ENCODE data around the gene FAM193A.
"Not testable (repeated sequence)": the region's sequence is repeated elsewhere in the genome, so short reads cannot be mapped to it uniquely, and the experiment has no call there.

The FAM193A gene

DNA sequence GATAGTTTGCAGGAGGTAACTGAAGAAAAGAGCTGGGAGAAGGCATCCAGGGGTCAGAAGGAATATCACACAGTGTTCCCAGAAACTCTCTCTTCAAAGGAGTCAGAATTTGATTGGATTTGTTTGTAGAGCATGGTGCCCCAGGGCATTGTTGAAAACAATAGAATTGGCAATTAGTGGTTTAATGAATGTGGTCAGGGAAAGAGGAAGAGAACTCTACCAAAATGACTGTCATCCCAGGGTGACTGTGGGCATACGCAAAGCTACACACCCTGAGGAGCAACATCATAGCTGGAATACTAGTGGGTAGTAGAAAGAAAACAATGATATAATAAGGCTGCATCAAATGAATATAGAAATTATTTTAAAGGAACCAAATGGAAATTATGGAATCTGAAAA is 198.2 kb downstream of the FAM193A start:
- WGBS, 2 experiments (ENCODE audit: insufficient coverage in 2 of 2) = 100% methylated on average over 1 of the region's 1 CpG; no CpG with 5 or more reads in 1 of the 2 experiments
- H3K4me1 ChIP-seq (ENCODE audit: control insufficient read depth, insufficient read depth, low read length, poor library complexity, severe bottlenecking) = no peaks in the 10 kb centered on the region
- H3K4me3 ChIP-seq (ENCODE audit: extremely low read depth, insufficient read depth, low read length, poor library complexity, severe bottlenecking) = no peak overlapping the region
- H3K27ac ChIP-seq (ENCODE audit: low read depth, low read length, severe bottlenecking) = no peak overlapping the region
- peaks cover 43% of the 10 kb centered on the region for H3K36me3 ChIP-seq (ENCODE audit: control insufficient read depth, insufficient read depth, low read length)
- H3K9me3 ChIP-seq (ENCODE audit: control insufficient read depth, low read length) = peaks cover 11% of the 10 kb centered on the region

DNA sequence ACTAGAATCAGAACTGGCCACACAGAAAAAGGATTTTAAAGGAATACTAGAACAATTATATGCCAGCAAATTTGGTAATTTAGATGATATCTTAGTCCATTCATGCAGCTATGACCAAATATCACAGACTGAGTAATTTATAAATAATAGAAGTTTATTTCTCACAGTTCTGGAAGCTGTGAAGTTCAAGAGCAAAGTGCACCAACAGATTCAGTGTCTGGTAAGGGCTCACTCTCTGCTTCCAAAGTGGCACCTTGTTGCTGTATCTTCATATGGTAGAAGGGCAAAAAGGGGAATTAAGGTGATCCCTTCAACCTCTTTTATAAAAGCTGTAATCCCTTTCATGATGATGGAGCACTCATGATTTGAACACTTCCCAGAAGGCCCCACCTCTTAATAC is 199.4 kb downstream of the FAM193A start:
- Histone ChIP-seq H3K4me1 (ENCODE audit: control insufficient read depth, insufficient read depth, low read length, poor library complexity, severe bottlenecking) (no peaks in the 10 kb centered on the region), H3K4me3 (ENCODE audit: extremely low read depth, insufficient read depth, low read length, poor library complexity, severe bottlenecking) (no peak overlapping the region), H3K9me3 (ENCODE audit: control insufficient read depth, low read length) (peaks cover 11% of the 10 kb centered on the region), H3K27ac (ENCODE audit: low read depth, low read length, severe bottlenecking) (no peak overlapping the region), H3K36me3 (ENCODE audit: control insufficient read depth, insufficient read depth, low read length) (peaks cover 39% of the 10 kb centered on the region)

DNA sequence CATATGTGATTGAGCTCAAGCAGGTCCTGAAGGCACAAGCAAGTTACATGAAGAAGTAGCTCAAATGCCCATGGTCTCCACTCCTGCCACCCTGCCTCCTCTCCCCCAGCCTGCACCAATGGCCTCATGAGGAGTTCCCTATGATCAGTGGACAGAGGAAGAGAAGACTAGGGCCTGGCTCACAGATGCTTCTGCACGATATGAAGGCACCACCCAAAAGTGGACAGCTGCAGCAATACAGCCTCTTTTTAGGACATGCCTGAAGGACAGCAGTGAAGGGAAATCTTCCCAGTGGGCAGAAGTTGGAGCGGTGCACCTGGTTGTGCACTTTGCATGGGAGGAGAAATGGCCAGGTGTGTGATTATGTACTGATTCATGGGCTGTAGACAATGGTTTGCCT is 201.8 kb downstream of the FAM193A start:
- Histone ChIP-seq H3K9me3 (ENCODE audit: control insufficient read depth, low read length) (peaks cover 11% of the 10 kb centered on the region), H3K36me3 (ENCODE audit: control insufficient read depth, insufficient read depth, low read length) (peaks cover 39% of the 10 kb centered on the region)
- WGBS, 2 experiments (ENCODE audit: insufficient coverage in 2 of 2) = 93 to 100% methylated on average over 2 of the region's 2 CpGs
- H3K27ac ChIP-seq (ENCODE audit: low read depth, low read length, severe bottlenecking); H3K4me1 ChIP-seq (ENCODE audit: control insufficient read depth, insufficient read depth, low read length, poor library complexity, severe bottlenecking); H3K4me3 ChIP-seq (ENCODE audit: extremely low read depth, insufficient read depth, low read length, poor library complexity, severe bottlenecking): not testable (repeated sequence)

DNA sequence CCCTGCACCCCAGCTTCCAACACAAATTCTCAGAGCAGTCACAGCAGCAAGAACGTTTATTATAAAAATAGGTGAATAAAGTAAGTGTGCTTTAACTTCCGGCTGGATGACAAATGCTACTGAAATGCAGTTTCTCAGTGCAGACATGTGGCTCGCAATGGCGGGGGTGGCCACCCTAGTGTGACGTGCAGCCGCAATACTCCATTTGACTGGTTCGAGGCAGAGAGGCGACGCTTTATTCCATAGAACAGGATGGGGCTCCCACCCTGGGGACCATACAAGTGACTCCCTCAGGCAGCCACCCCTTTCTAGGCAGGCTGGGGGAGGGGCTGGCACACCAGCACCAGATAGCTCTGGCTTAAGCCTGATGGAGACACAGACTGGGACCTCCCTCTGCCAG is 205.2 kb downstream of the FAM193A start:
- peaks cover 4% of the 10 kb centered on the region for H3K9me3 ChIP-seq (ENCODE audit: control insufficient read depth, low read length)
- no peak overlapping the region for H3K27ac ChIP-seq (ENCODE audit: low read depth, low read length, severe bottlenecking)
- H3K4me3 ChIP-seq (ENCODE audit: extremely low read depth, insufficient read depth, low read length, poor library complexity, severe bottlenecking) = no peak overlapping the region
- WGBS, 2 experiments (ENCODE audit: insufficient coverage in 2 of 2) = 97 to 98% methylated on average over 4 to 8 of the region's 9 CpGs
- peaks cover 26% of the 10 kb centered on the region for H3K4me1 ChIP-seq (ENCODE audit: control insufficient read depth, insufficient read depth, low read length, poor library complexity, severe bottlenecking)
- H3K36me3 ChIP-seq (ENCODE audit: control insufficient read depth, insufficient read depth, low read length) = peaks cover 62% of the 10 kb centered on the region

DNA sequence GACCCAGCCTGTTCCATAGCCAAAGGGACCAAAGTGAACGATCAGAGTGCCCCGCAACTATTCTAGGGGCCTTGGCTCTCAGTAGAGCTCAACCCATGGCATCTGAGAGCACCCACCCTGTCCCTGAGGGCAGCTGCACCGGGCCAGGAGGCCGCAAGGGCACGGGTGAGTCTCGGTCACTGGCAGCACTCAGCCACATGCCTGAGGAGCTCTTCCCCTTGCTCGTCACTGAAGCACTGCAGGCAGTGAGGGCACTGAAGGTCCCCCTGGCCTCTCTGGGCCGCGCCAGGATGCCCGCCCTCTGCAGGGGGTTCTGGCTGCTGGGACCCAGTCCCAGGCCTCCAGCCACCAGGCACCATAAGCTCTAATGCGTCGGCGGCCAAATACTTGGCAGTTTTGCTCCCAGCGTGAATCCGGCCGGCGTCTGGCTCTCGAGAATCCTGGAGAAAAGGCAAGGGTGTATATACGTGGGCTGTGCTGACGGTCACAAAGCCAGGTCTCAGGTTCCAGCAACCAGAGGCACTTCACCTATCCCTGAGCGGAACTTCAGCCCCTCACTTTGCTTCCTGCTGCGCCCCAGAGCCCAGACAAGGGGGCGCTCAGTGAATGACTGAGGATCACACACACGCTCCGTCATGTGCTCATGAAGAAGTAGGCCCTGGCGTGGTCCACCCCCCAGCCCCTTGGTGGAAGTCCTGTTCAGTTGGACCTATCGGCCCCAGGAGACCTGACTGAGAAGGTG is 205.8 kb downstream of the FAM193A start:
- Histone ChIP-seq H3K9me3 (ENCODE audit: control insufficient read depth, low read length) (no peaks in the 10 kb centered on the region), H3K36me3 (ENCODE audit: control insufficient read depth, insufficient read depth, low read length) (peaks cover 68% of the 10 kb centered on the region), H3K27ac (ENCODE audit: low read depth, low read length, severe bottlenecking) (no peak overlapping the region), H3K4me3 (ENCODE audit: extremely low read depth, insufficient read depth, low read length, poor library complexity, severe bottlenecking) (no peak overlapping the region), H3K4me1 (ENCODE audit: control insufficient read depth, insufficient read depth, low read length, poor library complexity, severe bottlenecking) (peaks cover 32% of the 10 kb centered on the region)
- 93 to 94% methylated on average over 20 to 27 of the region's 27 CpGs for WGBS, 2 experiments (ENCODE audit: insufficient coverage in 2 of 2)

DNA sequence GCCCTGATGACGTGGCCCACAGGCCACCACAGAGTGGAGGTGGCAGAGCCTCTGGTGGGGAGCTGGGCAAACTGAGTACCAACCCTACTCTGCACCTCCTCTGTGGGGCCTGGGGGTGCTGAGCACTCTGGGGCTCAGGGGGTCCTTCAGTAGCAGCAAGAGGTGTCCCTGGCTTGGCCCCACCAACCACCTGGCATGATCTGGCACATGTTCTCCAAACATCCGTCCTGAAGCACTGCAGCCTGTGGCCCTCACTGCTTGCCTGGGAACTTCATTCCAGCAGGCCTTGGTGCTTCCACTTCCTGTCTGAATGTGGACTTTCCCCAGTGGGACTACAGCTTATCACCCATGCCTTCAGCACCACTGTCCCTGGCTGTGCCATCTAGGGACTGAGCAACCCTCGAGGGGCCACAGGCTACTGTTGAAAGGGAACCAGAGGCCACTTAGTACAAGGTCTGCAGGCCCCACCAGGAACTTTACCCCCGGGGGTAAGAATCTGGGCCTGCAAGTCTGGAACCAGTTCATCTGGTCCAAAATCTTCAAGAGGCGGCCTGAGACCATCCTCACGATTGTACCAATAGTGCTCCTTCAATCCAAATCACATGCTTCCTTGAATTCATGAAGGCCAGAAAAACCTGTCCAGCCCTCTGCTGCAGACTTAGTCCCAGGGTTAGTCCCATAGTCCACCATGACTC is 206.5 kb downstream of the FAM193A start:
- H3K9me3 ChIP-seq (ENCODE audit: control insufficient read depth, low read length) = no peaks in the 10 kb centered on the region
- H3K4me3 ChIP-seq (ENCODE audit: extremely low read depth, insufficient read depth, low read length, poor library complexity, severe bottlenecking) = no peak overlapping the region
- peaks cover 75% of the 10 kb centered on the region for H3K36me3 ChIP-seq (ENCODE audit: control insufficient read depth, insufficient read depth, low read length)
- 94 to 95% methylated on average over 5 to 6 of the region's 6 CpGs for WGBS, 2 experiments (ENCODE audit: insufficient coverage in 2 of 2)
- H3K27ac ChIP-seq (ENCODE audit: low read depth, low read length, severe bottlenecking) = no peak overlapping the region
- H3K4me1 ChIP-seq (ENCODE audit: control insufficient read depth, insufficient read depth, low read length, poor library complexity, severe bottlenecking) = peaks cover 40% of the 10 kb centered on the region

DNA sequence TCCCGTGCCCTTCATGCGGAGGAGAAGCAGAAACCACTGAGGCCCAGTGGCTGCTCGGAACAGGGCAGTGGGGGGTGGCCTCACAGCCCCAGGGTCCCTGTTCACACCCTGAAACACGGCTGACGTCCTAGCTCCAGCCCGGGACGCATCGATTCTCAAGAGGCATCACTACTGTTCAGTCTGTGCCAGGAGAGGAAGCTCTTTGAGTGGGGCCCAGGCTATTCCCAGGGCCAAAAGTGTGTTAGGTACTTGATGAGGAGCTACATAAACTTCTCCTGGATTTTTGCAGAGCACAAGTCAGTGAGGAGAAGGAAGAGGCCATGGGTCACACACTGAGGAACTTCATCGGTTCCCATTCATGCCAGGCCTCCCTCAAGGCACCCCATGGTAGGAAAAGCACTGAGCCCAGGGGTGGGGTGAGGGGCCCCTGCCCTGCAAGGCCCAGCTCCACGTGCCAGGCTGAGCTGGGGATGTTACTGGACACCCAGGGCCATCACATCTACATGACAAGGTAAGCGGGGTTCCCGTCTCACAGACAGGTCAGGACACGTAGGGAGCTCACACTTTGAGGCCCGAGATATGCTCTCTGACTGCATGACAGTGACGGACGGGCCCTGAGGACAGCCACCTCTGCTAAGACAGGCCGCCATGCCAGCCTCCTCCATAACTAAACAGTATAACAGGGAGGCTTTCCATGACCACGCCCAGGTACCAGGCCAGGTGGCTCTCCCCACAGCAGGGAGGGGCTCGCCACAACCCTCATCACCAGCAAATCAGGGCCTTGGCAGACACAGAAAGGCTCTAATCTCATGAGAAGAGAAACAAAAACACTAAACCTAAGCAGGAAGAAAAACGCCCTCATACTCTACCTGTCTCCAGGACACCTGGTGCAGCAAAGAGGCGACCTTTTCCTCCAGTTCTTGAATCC is 207.3 kb downstream of the FAM193A start:
- Histone ChIP-seq H3K4me3 (ENCODE audit: extremely low read depth, insufficient read depth, low read length, poor library complexity, severe bottlenecking) (no peak overlapping the region), H3K27ac (ENCODE audit: low read depth, low read length, severe bottlenecking) (no peak overlapping the region), H3K4me1 (ENCODE audit: control insufficient read depth, insufficient read depth, low read length, poor library complexity, severe bottlenecking) (peaks cover 42% of the 10 kb centered on the region), H3K36me3 (ENCODE audit: control insufficient read depth, insufficient read depth, low read length) (peaks cover 75% of the 10 kb centered on the region), H3K9me3 (ENCODE audit: control insufficient read depth, low read length) (no peaks in the 10 kb centered on the region)
- WGBS, 2 experiments (ENCODE audit: insufficient coverage in 2 of 2) = 93 to 94% methylated on average over 17 to 21 of the region's 21 CpGs

DNA sequence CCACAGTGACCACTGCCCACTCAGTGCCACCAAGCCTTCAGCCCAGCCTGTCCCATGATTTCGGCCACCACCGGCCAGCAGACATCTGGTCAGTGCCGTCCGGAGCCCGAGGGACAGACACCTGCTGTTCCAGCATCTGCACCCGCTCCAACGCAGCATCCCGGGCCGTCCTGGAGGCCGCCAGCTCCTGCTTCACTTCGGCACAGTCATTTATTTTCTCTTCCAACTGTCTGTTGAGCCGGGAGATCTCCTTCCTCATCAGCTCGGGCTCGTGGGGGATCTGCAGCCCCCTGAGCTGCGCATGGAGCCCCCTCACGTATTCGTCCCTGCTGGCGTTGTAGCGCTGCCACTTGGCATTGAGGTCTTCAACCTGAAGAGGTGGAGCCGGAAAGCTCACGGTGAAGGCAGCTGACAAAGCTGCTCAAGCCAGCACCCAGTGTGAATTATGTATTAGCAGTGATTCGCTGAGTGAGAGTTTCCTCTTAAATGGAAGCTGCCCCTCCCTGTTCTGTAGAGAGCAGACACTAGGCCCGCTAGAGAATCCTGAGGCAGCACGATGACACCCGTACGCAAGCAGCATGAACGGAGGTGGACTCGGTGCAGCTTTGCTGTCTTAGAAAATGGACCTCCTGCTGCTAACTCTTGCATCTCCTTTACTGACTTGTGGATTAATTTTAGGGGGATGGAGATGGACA is 208.3 kb downstream of the FAM193A start:
- no peak overlapping the region for H3K27ac ChIP-seq (ENCODE audit: low read depth, low read length, severe bottlenecking)
- peaks cover 42% of the 10 kb centered on the region for H3K4me1 ChIP-seq (ENCODE audit: control insufficient read depth, insufficient read depth, low read length, poor library complexity, severe bottlenecking)
- WGBS, 2 experiments (ENCODE audit: insufficient coverage in 2 of 2) = 94 to 96% methylated on average over 27 to 28 of the region's 28 CpGs
- no peaks in the 10 kb centered on the region for H3K9me3 ChIP-seq (ENCODE audit: control insufficient read depth, low read length)
- peaks cover 79% of the 10 kb centered on the region for H3K36me3 ChIP-seq (ENCODE audit: control insufficient read depth, insufficient read depth, low read length)
- H3K4me3 ChIP-seq (ENCODE audit: extremely low read depth, insufficient read depth, low read length, poor library complexity, severe bottlenecking) = no peak overlapping the region

DNA sequence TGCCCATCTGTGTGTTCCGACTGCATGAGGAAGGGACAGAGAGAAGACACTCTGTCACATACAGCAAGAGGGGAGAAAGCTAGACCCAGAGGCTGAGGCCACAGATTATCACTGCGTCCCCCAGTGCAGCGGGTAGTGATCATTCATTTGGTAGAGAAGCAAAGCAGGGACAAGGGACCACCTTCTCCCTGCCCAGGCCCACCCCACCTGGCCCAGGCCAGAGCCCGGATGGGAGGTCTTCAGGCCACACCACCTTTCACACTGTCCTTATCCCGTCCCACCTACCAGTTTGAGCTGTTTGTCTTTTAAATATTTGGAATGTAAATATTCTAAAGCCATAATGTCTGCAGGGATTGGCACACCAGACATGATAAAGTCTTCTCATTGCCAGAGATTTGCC is 209.1 kb downstream of the FAM193A start:
- 83 to 100% methylated on average over 1 of the region's 5 CpGs for WGBS, 2 experiments (ENCODE audit: insufficient coverage in 2 of 2)
- Histone ChIP-seq H3K36me3 (ENCODE audit: control insufficient read depth, insufficient read depth, low read length) (peaks cover 84% of the 10 kb centered on the region), H3K27ac (ENCODE audit: low read depth, low read length, severe bottlenecking) (peak overlapping the region; percentile 54), H3K9me3 (ENCODE audit: control insufficient read depth, low read length) (no peaks in the 10 kb centered on the region), H3K4me1 (ENCODE audit: control insufficient read depth, insufficient read depth, low read length, poor library complexity, severe bottlenecking) (peaks cover 42% of the 10 kb centered on the region), H3K4me3 (ENCODE audit: extremely low read depth, insufficient read depth, low read length, poor library complexity, severe bottlenecking) (no peak overlapping the region)

Data from mesodermal cell (in vitro differentiated cells).